ENCODE data around the gene COX11.

COX11 gene

DNA sequence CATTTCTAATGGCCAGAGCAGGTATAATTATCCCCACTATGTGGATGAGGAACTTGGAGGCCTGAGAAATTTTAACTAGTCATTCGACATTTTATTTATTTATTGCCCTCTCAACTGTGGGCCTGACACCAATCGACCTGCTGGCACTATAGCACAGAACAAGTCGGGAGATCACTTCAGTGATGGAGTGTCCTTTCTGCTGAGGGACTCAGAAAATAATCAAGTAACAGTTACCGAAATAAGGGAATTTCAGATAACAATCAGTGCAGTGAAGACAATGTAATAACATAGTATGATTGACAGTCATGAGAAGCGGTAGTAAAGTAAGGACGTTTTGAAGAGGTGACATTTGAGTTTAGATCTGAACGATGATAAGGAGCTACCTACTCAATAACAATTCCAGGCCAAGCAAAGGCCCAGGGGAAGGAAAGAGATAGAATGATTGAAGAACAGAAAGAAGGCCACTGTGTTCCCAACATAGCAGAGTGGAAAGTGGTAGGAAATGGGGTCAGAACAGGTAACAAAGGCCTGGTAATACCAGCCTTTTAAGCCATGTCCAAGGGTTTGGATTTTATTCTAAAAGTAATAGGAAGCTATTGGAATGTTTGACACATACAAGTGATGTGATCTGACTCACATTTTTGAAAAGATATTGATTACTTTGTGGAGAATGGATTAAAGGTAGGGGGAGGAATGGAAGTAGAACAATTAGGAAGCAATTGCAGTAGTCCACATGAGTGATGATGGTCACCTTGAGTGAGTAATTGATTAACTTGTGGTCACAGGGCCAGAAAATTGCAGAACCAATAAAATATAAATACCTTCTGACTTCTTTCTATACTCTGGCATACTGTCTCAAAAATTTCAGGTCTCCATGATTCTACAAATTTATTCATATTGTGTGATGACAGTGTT lies 1.5 kb upstream of the COX11 start:
- H3K27ac ChIP-seq: no peak overlapping the region
- ChIA-PET CTCF (interaction anchor here (0.5 to 0.6 kb wide), 2 partner anchors 26 to 57 kb away, joined by 3 to 4 read pairs; no protein-coding TSS in a partner anchor), POLR2A (ENCODE audit: low non-redundant PET) (no interaction called here)
- TF ChIP-seq, protein P1, sequence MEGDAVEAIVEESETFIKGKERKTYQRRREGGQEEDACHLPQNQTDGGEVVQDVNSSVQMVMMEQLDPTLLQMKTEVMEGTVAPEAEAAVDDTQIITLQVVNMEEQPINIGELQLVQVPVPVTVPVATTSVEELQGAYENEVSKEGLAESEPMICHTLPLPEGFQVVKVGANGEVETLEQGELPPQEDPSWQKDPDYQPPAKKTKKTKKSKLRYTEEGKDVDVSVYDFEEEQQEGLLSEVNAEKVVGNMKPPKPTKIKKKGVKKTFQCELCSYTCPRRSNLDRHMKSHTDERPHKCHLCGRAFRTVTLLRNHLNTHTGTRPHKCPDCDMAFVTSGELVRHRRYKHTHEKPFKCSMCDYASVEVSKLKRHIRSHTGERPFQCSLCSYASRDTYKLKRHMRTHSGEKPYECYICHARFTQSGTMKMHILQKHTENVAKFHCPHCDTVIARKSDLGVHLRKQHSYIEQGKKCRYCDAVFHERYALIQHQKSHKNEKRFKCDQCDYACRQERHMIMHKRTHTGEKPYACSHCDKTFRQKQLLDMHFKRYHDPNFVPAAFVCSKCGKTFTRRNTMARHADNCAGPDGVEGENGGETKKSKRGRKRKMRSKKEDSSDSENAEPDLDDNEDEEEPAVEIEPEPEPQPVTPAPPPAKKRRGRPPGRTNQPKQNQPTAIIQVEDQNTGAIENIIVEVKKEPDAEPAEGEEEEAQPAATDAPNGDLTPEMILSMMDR (conservative IDR thresholded peaks at IDR 0.05; ENCODE audit: low read depth): no peak
- DNase-seq (ENCODE audit: low spot score): no peak

DNA sequence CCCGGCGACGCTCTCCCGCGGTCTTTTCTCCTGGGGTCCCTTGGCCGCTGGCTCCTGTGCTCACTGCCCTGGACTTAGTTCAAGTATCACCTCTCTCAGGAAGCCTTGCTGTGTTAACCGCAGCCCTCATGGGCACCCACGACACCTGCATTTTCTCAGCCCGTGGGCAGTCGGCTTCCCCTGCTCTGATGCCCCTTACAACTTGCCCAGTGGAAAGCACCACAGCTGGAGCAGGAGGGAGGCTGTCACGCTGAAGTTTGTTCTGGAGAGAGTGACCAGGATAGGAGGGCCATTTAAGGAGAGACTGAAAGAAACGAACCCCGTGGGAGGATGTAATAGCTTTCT lies 506 bp upstream of the COX11 start:
- CTCF ChIA-PET: no interaction called here
- POLR2A ChIA-PET (ENCODE audit: low non-redundant PET): no interaction called here
- DNase-seq (ENCODE audit: low spot score): peak; percentile 11
- TF ChIP-seq, protein P1 (conservative IDR thresholded peaks at IDR 0.05; ENCODE audit: low read depth): no peak
- H3K27ac ChIP-seq: peak overlapping the region; percentile 89

DNA sequence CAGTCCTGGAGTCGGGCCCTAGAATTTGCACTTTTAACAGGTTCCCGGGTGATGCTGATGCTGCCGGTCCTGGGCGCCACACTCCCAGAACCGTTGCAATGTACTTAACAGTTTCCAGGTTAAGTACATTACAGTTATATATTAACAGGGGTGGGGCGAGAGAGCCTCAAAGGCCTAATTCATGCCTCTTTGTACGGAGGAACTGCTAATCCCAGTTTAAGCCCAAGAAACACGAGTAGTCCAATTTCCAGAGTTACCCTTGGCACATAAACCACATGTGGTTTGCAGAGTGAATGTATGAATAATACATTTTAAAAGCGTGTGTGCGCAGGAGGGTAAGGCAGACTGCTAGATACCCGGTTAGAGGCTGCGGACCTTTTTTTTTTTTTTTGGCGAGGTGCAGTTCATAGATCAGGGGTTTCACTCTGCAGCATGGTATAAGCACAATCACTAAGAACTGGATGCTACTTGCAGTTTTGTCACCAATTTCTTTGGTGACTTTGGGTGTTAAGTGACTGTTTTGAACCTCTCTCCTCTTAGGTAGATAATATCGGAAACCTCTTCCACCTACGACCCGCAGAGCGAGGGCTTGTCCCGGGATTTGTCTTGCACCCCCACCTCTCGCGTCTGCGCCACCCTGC lies 713 bp downstream of the COX11 start:
- TF ChIP-seq, protein P1 (conservative IDR thresholded peaks at IDR 0.05; ENCODE audit: low read depth): no peak
- DNase-seq (ENCODE audit: low spot score): peak; percentile 38
- POLR2A ChIA-PET (ENCODE audit: low non-redundant PET): no interaction called here
- CTCF ChIA-PET: interaction anchor here (0.6 kb wide), 1 partner anchor 1510 kb away, joined by 4 read pairs; no protein-coding TSS in a partner anchor
- peak overlapping the region; percentile 89 for H3K27ac ChIP-seq

DNA sequence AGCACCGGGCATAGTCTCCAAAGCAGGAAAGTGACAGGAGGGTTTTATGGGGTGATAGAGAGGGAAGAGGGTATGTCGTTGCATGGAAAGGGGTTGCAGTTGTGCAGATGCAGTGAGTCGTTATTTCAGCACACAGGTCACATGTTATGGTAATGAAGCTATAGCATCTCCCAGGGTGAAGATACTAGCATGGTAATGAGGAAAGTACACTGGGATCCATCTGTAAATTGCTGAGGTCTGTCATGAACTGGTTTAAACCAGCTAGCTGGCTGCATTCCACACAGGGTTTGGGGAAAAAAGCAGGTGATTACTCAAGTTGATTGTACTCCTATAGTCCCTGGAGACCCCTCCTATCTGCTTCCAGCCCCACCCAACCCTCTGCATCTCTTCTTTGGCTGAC lies 11.7 kb downstream of the COX11 start:
- TF ChIP-seq, protein P1 (conservative IDR thresholded peaks at IDR 0.05; ENCODE audit: low read depth): no peak
- ChIA-PET POLR2A (ENCODE audit: low non-redundant PET) (no interaction called here), CTCF (no interaction called here)
- H3K27ac ChIP-seq: no peak overlapping the region
- DNase-seq (ENCODE audit: low spot score): no peak

DNA sequence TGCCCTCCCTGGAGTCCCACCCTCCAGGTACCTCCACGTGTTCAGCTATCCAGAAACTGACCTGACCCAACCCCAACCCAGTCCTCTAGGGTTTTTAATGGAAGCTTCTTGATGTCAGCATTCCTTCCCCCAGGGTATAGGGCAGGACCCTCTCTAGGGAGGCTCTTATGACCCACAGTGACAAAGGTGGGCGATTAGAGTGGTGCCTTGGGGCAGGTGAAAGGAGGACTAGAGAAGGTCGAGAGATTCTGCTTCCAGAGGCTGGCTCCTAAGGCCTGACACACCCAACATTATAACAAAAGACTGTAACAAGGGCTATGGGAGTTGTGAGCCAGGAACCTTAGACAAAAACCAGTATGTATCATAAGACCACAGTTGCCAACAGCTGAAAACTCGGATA lies 17.2 kb downstream of the COX11 start:
- ChIA-PET CTCF (interaction anchor here (0.7 kb wide), 1 partner anchor 784 kb away, joined by 3 read pairs; no protein-coding TSS in a partner anchor), POLR2A (ENCODE audit: low non-redundant PET) (no interaction called here)
- TF ChIP-seq, protein P1 (conservative IDR thresholded peaks at IDR 0.05; ENCODE audit: low read depth): no peak

DNA sequence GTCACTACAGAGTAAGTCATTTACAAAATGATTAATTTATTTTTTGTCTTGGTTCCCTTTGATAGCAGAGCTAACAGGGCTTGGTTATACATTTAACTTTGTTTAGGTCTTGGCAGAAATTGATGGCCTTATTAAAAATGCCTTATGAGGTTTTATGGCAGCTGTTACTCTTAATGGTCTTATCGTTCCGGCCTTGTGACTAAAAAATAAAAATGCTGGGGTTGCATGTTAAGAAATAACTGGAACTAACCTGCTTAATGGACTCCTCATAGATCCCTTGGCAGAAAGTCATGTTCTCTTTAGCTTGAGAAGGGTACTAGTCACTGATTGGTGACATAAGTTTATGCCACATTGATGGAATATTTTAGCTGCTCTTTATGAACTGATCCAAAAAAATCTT lies 18.3 kb downstream of the COX11 start:
- ChIA-PET POLR2A (ENCODE audit: low non-redundant PET) (no interaction called here), CTCF (interaction anchor here (0.6 kb wide), 1 partner anchor 10 kb away, joined by 3 read pairs; no protein-coding TSS in a partner anchor)
- no peak for DNase-seq (ENCODE audit: low spot score)
- H3K27ac ChIP-seq: no peak overlapping the region
- TF ChIP-seq, protein P1 (conservative IDR thresholded peaks at IDR 0.05; ENCODE audit: low read depth): no peak

More for the DNA sequence above, 17.2 kb downstream of the COX11 start:
- no peak overlapping the region for H3K27ac ChIP-seq
- no peak for DNase-seq (ENCODE audit: low spot score)
